ENCODE results near the gene SLC7A9.
"Not testable (repeated sequence)": the region's sequence is repeated elsewhere in the genome, so short reads cannot be mapped to it uniquely, and the experiment has no call there.

The SLC7A9 gene

GRCh38 chr19:32869369-32869965, at the start of gene SLC7A9:
TSS of gene SLC7A9 (minus strand) at chr19:32869767. CDS start at chr19:32868534, 1,233 bp downstream.
- no peak for DNase-seq

GRCh38 chr19:32919365-32919764, 49.8 kb upstream of the SLC7A9 start:
- no peak for DNase-seq

GRCh38 chr19:32917616-32917996, 48.0 kb upstream of the SLC7A9 start:
- DNase-seq, result no peak

- DNase-seq, result no peak
Measured at GRCh38 chr19:32916969-32917615, 47.5 kb upstream of the SLC7A9 start.

GRCh38 chr19:32914879-32915660, 45.5 kb upstream of the SLC7A9 start:
- no peak for DNase-seq

GRCh38 chr19:32911467-32911866, 41.9 kb upstream of the SLC7A9 start:
- DNase-seq, result no peak

- DNase-seq, result no peak
Measured at GRCh38 chr19:32910874-32911273, 41.3 kb upstream of the SLC7A9 start.

GRCh38 chr19:32910094-32910493, 40.5 kb upstream of the SLC7A9 start:
- no peak for DNase-seq

- DNase-seq, result no peak
Measured at GRCh38 chr19:32909257-32909656, 39.7 kb upstream of the SLC7A9 start.

GRCh38 chr19:32908641-32909190, 39.1 kb upstream of the SLC7A9 start:
- DNase-seq, result no peak

GRCh38 chr19:32902448-32902847, 32.9 kb upstream of the SLC7A9 start:
- no peak for DNase-seq

- DNase-seq, result no peak
Measured at GRCh38 chr19:32901504-32902161, 32.1 kb upstream of the SLC7A9 start.

- no peak for DNase-seq
Measured at GRCh38 chr19:32896516-32897214, 27.1 kb upstream of the SLC7A9 start.

GRCh38 chr19:32895384-32895783, 25.8 kb upstream of the SLC7A9 start:
- DNase-seq, result no peak

GRCh38 chr19:32891609-32892008, 22.0 kb upstream of the SLC7A9 start:
- DNase-seq, result no peak

GRCh38 chr19:32890841-32891240, 21.3 kb upstream of the SLC7A9 start:
- no peak for DNase-seq

GRCh38 chr19:32890326-32890725, 20.8 kb upstream of the SLC7A9 start:
- DNase-seq, result no peak

- DNase-seq, result no peak
Measured at GRCh38 chr19:32889137-32889934, 19.8 kb upstream of the SLC7A9 start.

GRCh38 chr19:32887572-32888215, 18.1 kb upstream of the SLC7A9 start:
- no peak for DNase-seq

- DNase-seq, result no peak
Measured at GRCh38 chr19:32886241-32886640, 16.7 kb upstream of the SLC7A9 start.

- not testable (repeated sequence) for DNase-seq
Measured at GRCh38 chr19:32885255-32885654, 15.7 kb upstream of the SLC7A9 start.
